Glomerular visceral epithelial cell (primary cell): Measurements from ENCODE around the gene ITCH.

Experiments used
- DNase-seq: peaks from one replicate; pipeline ENCODE4 v3.0.0-alpha.2; 2016; ENCODE audit errors: extremely low spot score

The ITCH gene

DNA sequence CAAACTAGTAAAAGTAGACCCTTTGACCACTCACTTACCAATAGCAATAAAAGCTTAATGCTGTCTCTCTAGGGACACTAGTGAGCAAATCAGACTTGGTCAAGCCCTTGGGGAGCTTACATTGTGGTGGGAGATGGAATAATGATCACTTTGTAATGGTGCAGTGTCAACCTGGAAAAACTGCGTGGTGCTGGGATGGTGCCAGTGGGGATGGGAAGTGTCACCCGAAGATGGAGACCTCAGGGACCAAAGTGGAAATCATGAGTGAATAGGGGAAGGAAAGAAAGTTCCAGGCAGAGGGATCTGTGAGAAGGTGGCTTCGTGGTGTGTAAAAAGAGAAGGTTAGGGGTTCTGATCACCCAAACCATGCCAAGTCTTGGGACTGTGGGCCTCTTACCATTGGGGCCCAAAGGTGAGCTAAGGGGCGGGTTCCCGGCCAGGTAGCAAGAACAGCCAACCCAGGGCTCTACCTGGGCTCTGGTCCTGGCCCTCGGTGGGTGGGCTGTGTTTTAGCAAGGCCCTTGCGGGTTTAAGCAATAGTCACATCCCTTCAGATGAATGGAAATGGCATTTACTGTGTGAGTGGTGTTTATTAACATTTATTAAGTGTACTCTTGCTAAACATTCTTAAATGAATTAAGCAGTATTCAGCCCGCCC, 168.7 kb downstream of the ITCH start:
- DNase-seq: no peak

DNA sequence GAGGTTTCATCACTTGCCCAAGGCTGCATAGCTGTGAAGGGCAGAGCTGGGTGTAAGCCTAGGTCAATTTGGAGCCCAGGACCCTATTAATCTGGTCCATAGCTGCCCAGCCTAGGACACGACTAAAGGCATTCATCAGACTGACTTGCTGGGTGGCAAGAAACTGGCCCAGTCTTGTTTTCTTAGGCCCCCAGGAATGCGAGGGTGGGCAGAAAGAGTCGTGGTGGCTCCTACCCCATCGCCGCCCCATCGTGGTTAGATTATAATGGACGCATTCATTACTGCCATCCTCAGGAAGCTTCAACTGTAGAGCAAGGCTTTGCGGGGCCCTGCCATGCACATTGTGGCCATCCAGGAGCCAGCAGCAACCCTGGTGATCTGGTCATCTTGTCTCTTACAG, 169.2 kb downstream of the ITCH start:
- DNase-seq: peak; percentile 17

DNA sequence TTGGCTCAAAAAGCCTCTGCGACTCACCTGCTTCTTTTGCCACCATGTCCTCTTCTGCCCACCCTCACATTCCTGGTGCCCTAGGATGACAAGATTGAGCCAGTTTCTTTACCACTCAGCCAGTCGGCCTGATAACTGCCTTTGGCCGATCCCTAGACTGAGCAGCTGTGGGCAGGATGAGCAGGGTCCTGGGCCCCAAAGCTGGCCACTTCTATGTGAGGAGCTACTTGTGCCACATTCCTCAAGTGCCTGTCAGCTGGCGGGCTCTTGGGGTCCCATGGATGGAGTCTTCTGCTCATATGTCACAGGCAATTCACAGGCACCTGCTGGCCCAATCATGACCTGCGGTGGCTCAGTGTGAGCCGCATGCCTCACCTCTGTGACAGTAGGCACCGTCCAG, 169.7 kb downstream of the ITCH start:
- DNase-seq: no peak

DNA sequence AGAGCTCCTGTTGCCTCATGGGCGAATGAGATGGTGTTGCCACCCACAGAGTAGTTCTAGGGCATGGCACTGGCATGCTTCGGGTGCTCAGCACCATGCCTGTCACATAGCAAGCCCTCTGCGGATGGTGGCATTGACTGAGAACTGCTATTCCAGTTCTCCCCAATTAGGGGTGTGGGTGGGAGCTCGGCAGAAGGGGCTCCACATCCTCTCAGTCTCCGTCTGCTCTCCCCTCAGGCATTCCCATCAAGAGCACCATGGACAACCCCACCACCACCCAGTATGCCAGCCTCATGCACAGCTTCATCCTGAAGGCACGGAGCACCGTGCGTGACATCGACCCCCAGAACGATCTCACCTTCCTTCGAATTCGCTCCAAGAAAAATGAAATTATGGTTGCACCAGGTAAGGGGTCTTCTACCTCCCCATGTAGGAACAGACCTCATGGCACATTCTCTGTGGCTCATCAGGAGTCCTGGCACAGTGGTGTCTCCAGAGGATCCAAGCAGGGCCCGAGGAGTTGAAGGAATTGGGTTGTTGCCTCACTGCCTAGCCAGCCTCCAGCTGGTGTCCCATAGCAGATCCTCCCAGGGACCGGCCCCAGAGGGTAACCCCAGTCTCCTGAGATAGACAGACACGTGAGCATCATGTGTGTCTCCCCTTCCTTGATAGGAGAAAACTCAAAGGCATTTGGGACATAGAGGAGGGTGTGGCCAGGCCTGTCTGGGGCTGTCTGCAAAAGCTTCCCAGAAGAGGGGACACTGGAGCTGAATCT, 171.5 kb downstream of the ITCH start:
- DNase-seq: no peak

DNA sequence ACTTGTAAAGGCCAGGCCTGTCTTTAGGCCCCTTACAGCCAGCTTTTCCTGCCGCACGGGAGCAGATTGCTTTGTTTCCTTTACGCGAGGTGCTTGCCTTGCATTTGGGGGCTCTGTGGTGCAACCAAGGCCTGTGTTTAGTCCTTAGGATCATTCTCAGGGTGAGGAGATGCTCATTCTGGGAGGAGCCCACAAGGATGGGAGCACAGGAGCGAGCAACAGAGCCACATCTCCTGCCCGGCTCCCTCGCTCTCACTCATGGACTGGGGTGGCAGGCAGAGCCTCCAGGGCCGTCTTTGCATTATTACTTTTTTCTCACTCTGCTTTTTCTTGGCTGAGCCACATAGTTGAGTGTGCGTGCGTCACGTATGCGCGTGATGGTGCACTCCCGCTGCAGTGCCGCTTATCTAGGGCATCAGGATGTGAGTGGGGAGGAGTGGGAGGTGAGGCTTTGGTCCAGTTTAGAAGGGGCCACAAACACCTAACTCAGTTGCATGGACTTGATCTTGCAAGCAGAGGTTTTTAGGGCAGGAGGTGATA, 172.3 kb downstream of the ITCH start:
- DNase-seq: no peak

DNA sequence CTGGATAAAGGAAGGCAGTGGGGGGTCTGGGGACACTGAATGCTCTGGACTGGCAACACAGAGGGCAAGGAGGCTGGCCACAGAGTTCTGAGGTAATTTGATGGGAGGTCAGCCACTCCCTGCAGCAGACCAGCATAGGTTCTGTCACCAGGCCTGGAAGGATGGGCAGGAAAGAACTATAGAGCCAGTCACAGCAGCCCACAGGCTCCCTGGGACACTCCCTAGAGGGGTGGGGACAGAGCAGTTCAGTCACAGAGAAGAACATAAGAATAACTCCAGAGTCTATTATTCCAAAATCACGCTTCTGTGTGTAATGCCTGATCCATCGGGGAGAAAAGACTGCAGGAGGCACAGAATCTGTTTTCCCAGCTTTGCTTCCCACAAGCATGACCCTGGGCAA, 172.8 kb downstream of the ITCH start:
- no peak for DNase-seq

DNA sequence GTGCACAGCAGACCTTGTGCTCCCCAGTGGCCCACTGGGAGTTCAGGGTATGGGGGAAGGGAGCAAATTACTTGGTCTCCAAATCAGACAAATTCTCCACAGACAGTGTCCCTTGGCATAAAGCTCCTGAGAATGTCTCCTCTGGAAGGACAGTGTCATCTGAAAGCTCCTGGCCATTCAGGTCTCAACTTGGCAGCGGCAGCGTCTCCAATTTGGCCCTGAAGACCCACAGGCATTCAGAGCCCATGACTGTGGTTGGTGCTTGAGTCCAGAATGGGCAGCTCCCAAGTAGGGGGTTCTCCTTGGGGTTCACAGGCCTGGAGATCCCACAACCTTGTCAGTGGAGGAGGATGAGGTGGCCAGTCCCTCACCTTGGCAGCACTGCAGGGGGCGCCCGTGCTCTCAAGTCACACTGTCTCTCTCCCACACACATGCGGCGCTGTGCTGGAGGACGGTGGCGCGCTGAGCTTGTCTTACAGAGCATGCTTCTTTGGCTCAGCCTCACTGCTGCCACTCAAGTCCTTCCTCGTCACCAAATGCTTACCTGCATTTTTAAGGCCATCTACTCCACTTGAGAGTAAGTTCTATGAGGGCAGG, 173.8 kb downstream of the ITCH start:
- DNase-seq: no peak

DNA sequence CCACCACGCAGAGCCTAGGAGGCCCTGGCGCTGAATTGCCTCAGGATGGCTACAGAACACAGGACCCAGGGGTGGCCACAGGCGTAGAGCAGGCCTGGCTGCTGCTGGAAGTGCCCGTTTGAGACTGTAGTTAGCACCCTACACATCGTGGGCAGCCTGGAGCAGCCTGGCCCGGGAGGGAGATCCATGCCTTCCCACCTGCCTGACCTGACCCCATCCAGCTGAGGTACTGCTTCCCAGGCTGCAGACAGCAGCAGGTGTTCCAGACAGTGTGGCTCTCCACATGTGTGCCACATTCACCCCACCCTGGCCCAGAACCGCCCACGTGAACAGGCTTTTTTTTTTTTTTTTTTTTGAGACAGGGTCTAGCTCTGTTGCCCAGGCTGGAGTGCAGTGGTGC, 174.6 kb downstream of the ITCH start:
- DNase-seq: no peak

DNA sequence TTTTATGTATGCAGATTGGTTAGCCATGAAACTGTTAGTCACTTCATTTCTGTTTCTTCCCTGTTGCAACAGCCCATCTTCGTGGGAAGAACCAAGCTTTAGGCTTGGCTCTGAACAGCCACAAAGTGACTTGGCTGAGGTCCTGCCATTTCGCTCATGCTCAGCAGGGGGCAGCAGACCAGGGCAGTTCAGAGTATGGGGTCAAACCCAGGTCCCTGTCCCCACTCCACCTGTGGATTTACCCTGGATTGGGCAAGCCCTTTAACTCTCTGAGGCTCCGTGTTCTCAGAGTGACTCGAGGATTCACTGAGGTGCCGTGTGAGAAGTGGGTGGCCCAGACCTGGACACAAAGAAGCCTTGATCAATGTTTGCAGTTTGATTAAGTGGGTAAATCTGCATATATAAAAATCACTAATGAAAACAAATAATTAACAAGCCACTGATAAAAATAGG, 175.6 kb downstream of the ITCH start:
- peak; percentile 40 for DNase-seq

DNA sequence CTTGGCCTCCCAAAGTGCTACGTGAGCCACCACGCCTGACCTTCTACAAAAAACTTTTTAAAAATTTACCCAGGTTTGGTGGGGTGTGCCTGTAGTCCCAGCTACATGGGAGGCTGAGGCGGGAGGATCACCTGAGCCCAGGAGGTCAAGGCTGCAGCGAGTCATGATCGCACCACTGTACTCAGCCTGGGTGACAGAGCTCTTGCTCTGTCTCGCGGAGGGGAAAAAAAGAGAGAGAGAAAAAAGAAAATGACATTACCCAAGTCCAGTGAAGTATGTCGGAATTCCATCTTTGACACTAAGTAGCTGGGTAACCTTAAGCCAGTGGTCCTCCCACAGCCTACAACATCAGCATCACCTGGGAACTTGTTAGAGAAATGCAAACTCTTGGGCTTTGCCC, 176.7 kb downstream of the ITCH start:
- DNase-seq: no peak

DNA sequence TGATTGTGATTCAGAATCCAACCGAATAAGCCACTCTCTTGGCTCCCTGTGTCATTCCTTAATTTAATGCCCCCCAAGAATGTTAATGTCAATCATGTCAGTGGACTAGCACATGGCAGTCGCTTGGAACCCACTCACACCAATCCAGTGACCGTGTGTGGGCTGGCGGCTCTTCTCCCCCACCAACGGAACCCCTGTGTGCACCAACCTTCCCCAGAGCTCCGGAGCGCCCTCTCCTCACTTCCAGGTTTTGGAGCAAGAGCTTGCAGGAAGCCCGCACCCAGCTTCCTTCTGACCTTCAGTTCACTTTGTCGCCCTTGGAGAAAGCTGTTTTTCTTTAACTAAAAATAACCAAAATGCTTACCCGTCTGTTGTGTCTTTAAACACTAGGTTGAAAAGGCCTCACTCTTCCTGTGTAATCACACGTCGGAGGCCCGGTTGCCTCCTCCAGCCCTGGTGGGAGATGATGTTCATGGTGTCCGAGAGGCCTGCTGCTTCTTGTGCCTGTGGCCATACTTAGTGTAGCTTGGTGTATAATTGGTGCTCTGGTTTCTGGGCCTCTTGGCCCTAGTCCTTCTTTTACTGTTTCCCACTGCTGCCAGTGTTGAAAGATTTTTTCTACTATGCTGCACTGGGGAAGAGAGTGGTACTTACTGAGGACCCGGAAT, 177.7 kb downstream of the ITCH start:
- no peak for DNase-seq

DNA sequence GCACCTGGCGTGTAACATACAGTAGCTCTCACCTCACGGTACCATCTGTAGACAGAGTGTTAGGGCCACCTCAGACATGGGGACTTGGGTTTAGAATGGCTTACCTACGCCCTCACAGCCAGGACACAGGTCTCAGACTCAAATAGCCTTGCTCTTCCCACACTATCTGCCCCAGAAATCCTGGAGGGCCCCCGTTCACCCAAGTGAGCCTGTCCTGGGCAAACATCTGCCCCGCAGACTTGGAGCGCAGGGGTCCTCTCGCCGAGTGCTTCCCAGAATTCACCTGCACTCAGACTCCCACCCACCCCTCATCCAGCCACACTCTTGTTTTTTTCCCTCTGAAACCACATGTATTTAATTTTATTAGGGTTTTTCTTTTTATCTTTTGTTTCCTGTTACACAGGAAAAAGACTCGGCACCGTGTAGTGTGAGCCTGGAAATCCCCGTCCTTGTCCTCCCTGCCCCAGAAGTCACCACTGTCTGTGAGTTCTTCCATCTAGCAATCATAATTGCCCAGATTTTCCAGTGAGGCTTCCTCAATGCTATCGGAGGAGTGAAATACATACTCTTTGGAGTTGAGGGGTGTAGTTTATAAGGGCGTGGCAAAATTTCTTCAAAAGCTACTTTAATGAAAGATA, 178.3 kb downstream of the ITCH start:
- DNase-seq: no peak

DNA sequence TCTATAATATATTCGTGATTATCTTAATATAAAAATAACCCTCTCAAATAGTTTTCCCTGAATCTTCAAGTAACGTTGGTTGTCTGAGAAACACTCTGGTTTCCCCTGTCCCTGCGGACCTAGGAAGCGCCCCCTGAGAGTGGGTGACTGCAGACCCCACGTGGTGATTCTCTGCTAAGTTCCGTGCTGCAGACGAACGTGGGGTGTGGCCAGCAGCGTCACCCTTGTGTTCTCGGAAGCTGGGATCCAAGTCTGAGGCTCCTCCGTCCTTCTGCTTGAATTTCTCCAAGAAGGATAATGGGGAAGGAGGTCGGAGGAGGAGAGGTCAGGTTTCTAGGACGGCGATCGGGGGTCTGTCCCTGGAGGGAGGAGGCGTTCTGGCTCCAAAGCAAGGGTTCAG, 178.8 kb downstream of the ITCH start:
- DNase-seq: no peak

DNA sequence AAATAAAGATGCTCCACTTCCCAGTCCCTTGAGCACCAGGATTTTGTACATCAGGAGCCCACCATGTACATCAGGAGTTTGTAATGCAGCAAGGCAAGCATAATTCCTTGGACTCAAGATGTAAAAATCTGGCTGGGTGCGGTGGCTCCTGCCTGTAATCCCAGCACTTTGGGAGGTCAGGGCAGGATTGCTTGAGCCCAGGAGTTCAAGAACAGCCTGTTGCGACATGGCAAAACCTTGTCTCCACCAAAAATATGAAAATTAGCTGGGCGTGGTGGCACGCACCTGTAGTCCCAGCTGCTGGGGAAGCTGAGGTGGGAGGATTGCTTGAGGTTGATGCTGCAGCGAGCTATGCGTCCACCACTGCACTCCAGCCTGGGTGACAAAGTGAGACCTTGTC, 179.4 kb downstream of the ITCH start:
- no peak for DNase-seq

DNA sequence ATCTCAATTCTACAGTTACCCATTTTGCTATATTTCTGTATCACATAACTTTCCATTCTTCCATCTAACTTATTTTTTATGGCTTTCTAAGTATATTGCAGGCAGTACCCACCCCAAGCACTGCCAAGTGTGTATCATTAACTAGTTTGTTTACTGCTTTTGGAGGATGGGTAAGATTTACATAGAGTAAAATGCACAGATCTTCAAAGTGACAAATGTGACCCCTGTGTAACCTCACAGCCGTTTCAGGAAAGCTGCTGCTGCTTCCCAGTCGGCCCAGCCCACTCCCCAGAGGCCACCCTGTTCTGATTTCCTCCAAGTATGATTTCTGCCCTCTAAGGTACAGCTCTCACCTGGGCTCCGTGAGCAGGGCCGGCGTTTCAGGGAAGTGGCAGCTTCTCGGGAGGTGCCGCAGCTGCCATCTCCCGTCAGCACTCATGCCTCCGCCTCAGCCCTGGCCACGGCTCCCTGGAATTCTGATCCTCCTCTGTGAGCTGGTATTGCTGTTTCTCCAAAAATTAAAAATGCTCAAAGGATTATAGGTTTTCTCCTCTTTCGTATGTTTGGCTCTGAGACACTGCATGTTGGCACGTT, 180.5 kb downstream of the ITCH start:
- DNase-seq: no peak

DNA sequence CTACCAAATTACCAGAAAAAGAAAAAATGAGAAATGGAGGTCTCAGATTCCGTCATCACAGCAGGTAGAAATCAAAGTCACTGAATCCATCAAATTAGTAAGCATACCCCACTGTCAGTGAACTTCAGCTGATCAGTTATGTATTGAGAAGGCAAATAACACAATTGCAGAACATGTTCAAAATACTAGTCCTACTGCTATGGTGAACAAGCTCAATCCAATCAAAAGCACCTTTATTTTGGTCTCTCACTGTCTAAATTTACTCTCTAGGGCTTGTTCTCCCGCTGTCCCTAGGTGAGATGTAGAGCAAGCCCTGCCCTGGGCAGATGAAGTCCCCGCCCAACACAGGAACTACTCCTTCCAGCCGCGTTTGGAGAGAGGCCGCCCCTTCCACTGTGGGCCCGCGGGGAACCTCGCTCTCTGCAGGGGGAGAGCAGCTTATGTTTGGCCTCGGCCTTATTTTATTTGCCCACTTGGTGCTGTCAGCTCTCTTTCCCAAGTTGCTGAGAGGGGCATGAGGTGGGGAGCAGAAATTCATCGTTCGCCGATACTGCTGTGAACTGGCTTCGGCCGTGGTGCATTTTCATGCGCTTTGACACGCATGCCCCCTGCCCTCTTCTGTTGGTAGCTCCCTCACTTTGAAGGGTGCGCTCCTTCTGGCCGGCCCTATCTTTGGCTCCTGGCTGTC, 181.2 kb downstream of the ITCH start:
- no peak for DNase-seq

DNA sequence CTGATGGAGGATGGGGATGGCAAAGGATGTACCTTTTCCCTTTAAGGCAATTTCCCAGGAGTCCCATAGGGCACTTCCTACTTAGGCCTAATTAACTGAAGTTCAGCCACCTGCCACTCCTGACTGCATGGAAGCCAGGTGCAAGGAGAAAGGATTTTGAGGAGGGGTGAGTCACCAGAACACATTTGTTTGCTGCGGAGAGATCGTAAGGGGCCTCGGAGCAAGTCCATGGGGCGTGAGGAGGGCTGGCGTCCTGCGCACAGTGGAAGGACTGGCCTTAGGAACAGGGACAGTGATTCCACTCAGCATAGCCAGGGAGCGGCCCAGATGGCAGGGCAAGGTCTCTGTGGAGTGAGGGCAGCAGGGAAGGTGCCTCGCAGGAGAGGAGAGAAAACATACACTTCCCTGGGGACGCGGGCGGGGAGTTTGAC, 183.7 kb downstream of the ITCH start:
- no peak for DNase-seq

DNA sequence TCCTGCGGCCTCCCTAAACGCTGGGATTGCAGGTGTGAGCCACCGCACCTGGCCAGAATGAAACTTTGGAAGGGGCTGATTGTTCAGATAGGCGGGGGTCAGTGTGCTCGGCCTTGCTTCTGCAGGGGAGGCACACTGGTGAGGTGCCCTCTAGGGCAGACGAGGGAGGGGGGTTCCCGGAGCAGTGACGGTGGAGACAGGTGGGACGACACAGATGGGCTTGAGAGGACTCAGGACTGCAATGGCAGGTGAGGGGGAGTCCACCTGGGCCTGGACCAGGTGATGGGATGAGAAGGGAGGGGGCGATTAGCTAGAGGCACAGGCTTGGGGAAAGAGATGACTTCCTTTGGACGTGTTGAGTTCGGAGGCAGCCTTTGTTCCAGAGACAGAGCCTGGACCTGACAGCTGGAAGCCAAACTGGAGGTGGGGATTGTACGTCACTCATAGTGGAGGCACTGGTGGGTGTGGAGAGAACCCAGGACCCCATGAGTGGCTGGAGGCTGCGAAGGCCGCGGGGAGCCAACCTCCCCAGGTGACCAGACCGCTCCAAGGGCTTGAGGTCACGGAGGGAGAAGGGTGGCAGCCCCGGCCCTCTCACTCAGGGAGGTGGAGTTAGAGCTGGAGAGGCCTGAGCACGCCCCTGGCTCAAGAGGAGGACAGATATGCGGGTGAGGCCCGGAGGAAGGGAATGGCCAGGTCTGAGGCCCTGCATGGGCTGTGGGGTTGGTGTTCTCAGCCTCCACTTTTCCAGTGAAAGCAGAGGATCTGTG, 185.0 kb downstream of the ITCH start:
- DNase-seq: no peak

DNA sequence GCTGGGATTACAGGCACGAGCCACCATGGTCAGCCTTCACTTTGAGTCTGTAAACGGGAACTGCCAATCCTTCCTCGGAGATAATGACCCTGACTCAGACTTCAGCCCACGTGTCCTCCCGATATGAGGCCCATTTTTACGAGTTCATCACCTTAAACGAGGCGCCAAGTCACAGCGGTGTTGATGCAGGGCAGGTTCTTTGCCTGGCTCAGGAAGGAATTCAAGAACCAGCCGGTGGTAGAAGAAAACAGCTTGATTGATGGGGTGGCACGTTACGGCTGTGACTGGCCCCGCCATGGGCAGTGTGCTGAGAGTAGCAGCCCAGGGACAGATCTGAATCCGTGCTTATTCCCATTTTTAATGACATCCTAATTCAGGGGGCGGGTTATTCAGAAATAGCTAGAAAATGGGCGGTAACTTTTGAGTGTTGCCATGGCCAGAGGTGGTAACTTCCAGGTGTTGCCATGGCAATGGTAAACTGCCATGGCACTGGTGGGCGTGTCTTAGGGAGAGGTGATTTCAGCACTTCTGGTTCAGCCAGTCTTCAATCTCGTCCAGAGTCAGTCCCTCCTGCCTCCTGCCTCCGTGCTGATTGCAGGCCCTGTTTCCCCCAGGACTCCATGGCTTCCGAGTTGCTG, 186.3 kb downstream of the ITCH start:
- no peak for DNase-seq

DNA sequence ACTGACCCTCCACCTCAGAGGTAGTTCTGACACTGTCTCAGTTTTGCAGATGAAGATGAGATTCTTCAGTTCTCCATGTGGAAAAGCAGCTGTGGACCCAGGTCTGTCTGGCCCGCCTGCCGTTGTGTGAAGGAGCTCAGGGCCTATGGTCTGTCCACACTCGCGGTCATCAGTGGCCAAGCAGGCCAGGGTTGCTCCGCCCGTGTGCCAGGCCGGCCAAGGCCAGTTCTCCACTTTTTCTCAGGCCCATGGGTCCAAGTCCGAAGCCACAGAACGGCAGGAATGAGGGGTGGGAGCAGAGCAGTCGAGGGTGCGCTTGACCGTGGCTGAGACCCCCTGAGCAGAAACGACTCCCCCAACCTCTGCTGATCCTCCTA, 186.8 kb downstream of the ITCH start:
- no peak for DNase-seq
